ENCODE measurements around the gene GNA14. TPM values are rescaled to one million over a fixed set of nuclear protein-coding genes. Genes with fewer than 3 reads are reported as not detected.
"Not testable (repeated sequence)": the region's sequence is repeated elsewhere in the genome, so short reads cannot be mapped to it uniquely, and the experiment has no call there.

The GNA14 gene
- total RNA-seq, 4 donors from 2014 or later, result 0.20 to 0.56 (median 0.22) TPM; not detected in 1

GRCh38 chr9:77450085-77450475, 198.0 kb downstream of the GNA14 start:
- TF ChIP-seq CTCF (IDR thresholded peaks at IDR 0.05 in 4 of 5, conservative IDR thresholded peaks at IDR 0.05 in 1 of 5) (no peak), POLR2A (IDR thresholded peaks at IDR 0.05) (no peak)
- Histone ChIP-seq H3K4me3 (no peak overlapping the region), H3K4me1 (no peaks in the 10 kb centered on the region), H3K27me3 (no peaks in the 10 kb centered on the region), H3K36me3 (no peaks in the 10 kb centered on the region), H3K27ac (no peak overlapping the region), H3K9me3 (no peaks in the 10 kb centered on the region)
- no peak for ATAC-seq
- intact Hi-C loops (cut with DNase I; ENCODE audit: low total_unique reads), result loop anchor here (10.0 kb wide), 1 partner anchor 395 kb away; no protein-coding TSS in a partner anchor
- in situ Hi-C loops (cut with MboI; ENCODE audit: low sequenced_read_pairs in 4 of 4), result loop anchor here in 3 of 4 donors (10.0 to 25.0 kb wide), 3 partner anchors 195 to 587 kb away; partner anchors contain the start of genes GNA14 (in 1 of the 3) and GNAQ (in 1 of the 3)
- DNase-seq, result no peak

- DNase-seq (no peak), ATAC-seq (no peak)
- Histone ChIP-seq H3K4me3 (no peak overlapping the region), H3K9me3 (no peaks in the 10 kb centered on the region), H3K27me3 (no peaks in the 10 kb centered on the region), H3K27ac (no peak overlapping the region), H3K36me3 (no peaks in the 10 kb centered on the region), H3K4me1 (no peaks in the 10 kb centered on the region)
- TF ChIP-seq CTCF (IDR thresholded peaks at IDR 0.05 in 4 of 5, conservative IDR thresholded peaks at IDR 0.05 in 1 of 5), result no peak
- TF ChIP-seq POLR2A (IDR thresholded peaks at IDR 0.05), result no peak
- in situ Hi-C loops (cut with MboI; ENCODE audit: low sequenced_read_pairs in 4 of 4) (loop anchor here (10.0 to 25.0 kb wide), 6 partner anchors 195 to 595 kb away; partner anchors contain the start of genes GNAQ (in 3 of the 4) and GNA14 (in 1 of the 4)), intact Hi-C loops (cut with DNase I; ENCODE audit: low total_unique reads) (loop anchor here (10.0 kb wide), 1 partner anchor 395 kb away; no protein-coding TSS in a partner anchor)
These were observed 198.7 kb downstream of the GNA14 start for GRCh38 chr9:77449240-77450084.

- in situ Hi-C loops (cut with MboI; ENCODE audit: low sequenced_read_pairs in 4 of 4) (loop anchor here in 3 of 4 donors (10.0 to 25.0 kb wide), 4 partner anchors 297 to 597 kb away; partner anchors contain the start of gene GNAQ (in 2 of the 3)), intact Hi-C loops (cut with DNase I; ENCODE audit: low total_unique reads) (no loop called here)
- ATAC-seq (no peak), DNase-seq (no peak)
- H3K9me3 ChIP-seq, result no peaks in the 10 kb centered on the region
- no peaks in the 10 kb centered on the region for H3K27me3 ChIP-seq
- no peak overlapping the region for H3K4me3 ChIP-seq
- H3K4me1 ChIP-seq, result no peaks in the 10 kb centered on the region
- no peaks in the 10 kb centered on the region for H3K36me3 ChIP-seq
- H3K27ac ChIP-seq, result no peak overlapping the region
- TF ChIP-seq POLR2A (IDR thresholded peaks at IDR 0.05), result no peak
- no peak for TF ChIP-seq CTCF (IDR thresholded peaks at IDR 0.05 in 4 of 5, conservative IDR thresholded peaks at IDR 0.05 in 1 of 5)
These were observed 200.5 kb downstream of the GNA14 start for GRCh38 chr9:77447646-77448045.

- H3K27me3 ChIP-seq, result no peaks in the 10 kb centered on the region
- ATAC-seq (no peak), DNase-seq (no peak)
- in situ Hi-C loops (cut with MboI; ENCODE audit: low sequenced_read_pairs in 4 of 4), result loop anchor here in 3 of 4 donors (10.0 to 25.0 kb wide), 4 partner anchors 302 to 602 kb away; partner anchors contain the start of gene GNAQ (in 2 of the 3)
- no peaks in the 10 kb centered on the region for H3K36me3 ChIP-seq
- no peak for TF ChIP-seq POLR2A (IDR thresholded peaks at IDR 0.05)
- TF ChIP-seq CTCF (IDR thresholded peaks at IDR 0.05 in 4 of 5, conservative IDR thresholded peaks at IDR 0.05 in 1 of 5), result no peak
- no peak overlapping the region for H3K4me3 ChIP-seq
- intact Hi-C loops (cut with DNase I; ENCODE audit: low total_unique reads), result no loop called here
- no peak overlapping the region for H3K27ac ChIP-seq
- no peaks in the 10 kb centered on the region for H3K4me1 ChIP-seq
- H3K9me3 ChIP-seq, result no peaks in the 10 kb centered on the region
These were observed 205.7 kb downstream of the GNA14 start for GRCh38 chr9:77442436-77442835.

GRCh38 chr9:77441124-77441523, 207.0 kb downstream of the GNA14 start:
- H3K4me3 ChIP-seq; H3K36me3 ChIP-seq; H3K4me1 ChIP-seq; H3K27ac ChIP-seq; DNase-seq; intact Hi-C loops (cut with DNase I; ENCODE audit: low total_unique reads); H3K9me3 ChIP-seq; H3K27me3 ChIP-seq; ATAC-seq: not testable (repeated sequence)
- in situ Hi-C loops (cut with MboI; ENCODE audit: low sequenced_read_pairs in 4 of 4), result loop anchor here in 3 of 4 donors (10.0 to 25.0 kb wide), 4 partner anchors 304 to 604 kb away; partner anchors contain the start of gene GNAQ (in 2 of the 3)
